Activated naive CD4-positive, alpha-beta T cell treated with anti-CD3 and anti-CD28 coated beads for 36 hours (primary cell): Measurements from ENCODE around the gene FAM13B. TPM values are rescaled to one million over a fixed set of nuclear protein-coding genes. Genes with fewer than 3 reads are reported as not detected.
"Not testable (repeated sequence)": the region's sequence is repeated elsewhere in the genome, so short reads cannot be mapped to it uniquely, and the experiment has no call there.

ENCODE experiments used
- CTCF ChIA-PET: fragments of 350-600 bp; sonication (Branson Sonifier 250); formaldehyde crosslinking; loops from one replicate; lab custom pipeline; 2021; ENCODE audit warnings: antibody characterized with exemption; lab: Charles Lee
- DNase-seq: peaks from one replicate; pipeline ENCODE4 v3.0.0-alpha.2; 2020
- H3K27ac Mint-ChIP-seq: one replicate; pipeline ENCODE4 v1.8.0; 2021; ENCODE audit warnings: mild to moderate bottlenecking, mixed read lengths
- H3K27me3 Mint-ChIP-seq: one replicate; pipeline ENCODE4 v1.8.0; 2021; ENCODE audit warnings: low read depth, mixed read lengths
- H3K36me3 Mint-ChIP-seq: one replicate; pipeline ENCODE4 v1.8.0; 2021; ENCODE audit warnings: low read depth, mixed read lengths
- H3K4me1 Mint-ChIP-seq: one replicate; pipeline ENCODE4 v1.8.0; 2021; ENCODE audit warnings: low read depth, mixed read lengths
- H3K4me3 Mint-ChIP-seq: one replicate; pipeline ENCODE4 v1.8.0; 2021; ENCODE audit warnings: mild to moderate bottlenecking, moderate library complexity, mixed read lengths
- H3K9me3 Mint-ChIP-seq: one replicate; pipeline ENCODE4 v1.8.0; 2021; ENCODE audit warnings: mixed read lengths
- intact Hi-C: fragments of 100-400 bp; cut with micrococcal nuclease; formaldehyde crosslinking; loops from one replicate; pipeline ENCODE4 v1.15.1; 2023
- total RNA-seq, 2 experiments: library from RNA; stranded (reverse); gene quantifications; one replicate each; pipeline ENCODE4 v1.2.3, GENCODE V29; 2021

FAM13B gene
- total RNA-seq, 2 experiments from 2014 or later: 9.4 to 14.5 TPM

DNA sequence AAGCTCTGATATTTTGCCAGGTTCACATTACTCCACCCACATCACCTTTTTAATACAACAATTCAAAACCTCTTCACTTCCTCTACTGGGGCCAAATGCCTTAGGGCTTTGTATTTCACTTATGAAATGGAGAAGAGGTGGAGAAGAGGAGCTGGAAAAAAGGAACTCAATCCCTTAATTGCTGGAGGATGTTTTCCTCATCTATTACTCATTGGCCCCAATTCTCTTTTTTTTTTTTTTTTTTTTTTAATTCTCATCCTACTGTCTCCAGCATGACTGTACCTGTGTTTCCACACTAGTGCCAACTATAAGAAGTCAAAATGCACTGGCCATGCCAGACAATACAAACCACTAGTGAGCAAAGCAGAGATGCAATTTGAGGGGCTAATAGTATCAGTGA lies 20.9 kb downstream of the FAM13B start:
- peaks cover 20% of the 10 kb centered on the region for H3K36me3 Mint-ChIP-seq
- no peaks in the 10 kb centered on the region for H3K4me1 Mint-ChIP-seq
- no peak overlapping the region for H3K27ac Mint-ChIP-seq

DNA sequence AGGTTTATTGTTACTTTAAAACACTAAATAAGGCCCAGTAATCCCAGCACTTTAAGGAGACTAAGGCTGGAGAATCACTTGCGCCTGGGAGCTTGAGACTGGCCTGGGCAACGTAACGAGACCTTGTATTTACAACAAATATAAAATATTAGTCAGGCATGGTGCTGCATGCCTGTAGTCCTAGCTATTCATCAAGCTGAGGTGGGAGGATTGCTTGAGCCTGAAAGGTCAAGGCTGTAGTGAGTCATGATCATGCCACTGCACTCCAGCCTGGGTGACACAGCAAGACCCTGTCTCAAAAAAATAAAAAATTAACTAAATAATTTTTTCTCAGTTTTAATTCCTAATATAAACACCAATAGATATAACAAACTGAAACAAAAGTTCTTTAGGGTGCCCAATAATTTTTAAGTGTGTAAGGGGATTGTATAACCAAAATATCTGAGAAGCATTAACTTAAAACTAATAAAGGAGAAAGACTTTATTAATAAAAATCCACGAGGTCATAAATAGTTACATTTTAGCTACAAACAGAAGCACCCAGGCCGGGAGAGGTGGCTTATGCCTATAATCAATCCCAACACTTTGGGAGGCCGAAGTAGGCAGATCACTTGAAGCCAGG lies 32.7 kb downstream of the FAM13B start:
- DNase-seq: no peak
- CTCF ChIA-PET: no interaction called here
- H3K36me3 Mint-ChIP-seq: peaks cover 46% of the 10 kb centered on the region

More for the DNA sequence above, 20.9 kb downstream of the FAM13B start:
- intact Hi-C loops: no loop called here
- Mint-ChIP-seq H3K4me3 (no peak overlapping the region), H3K9me3 (no peaks in the 10 kb centered on the region), H3K27me3 (no peaks in the 10 kb centered on the region)
- no peak for DNase-seq
- CTCF ChIA-PET: interaction anchor here (0.6 to 0.9 kb wide), 3 partner anchors 18 to 233 kb away, joined by 3 to 4 read pairs (median 3); no protein-coding TSS in a partner anchor

DNA sequence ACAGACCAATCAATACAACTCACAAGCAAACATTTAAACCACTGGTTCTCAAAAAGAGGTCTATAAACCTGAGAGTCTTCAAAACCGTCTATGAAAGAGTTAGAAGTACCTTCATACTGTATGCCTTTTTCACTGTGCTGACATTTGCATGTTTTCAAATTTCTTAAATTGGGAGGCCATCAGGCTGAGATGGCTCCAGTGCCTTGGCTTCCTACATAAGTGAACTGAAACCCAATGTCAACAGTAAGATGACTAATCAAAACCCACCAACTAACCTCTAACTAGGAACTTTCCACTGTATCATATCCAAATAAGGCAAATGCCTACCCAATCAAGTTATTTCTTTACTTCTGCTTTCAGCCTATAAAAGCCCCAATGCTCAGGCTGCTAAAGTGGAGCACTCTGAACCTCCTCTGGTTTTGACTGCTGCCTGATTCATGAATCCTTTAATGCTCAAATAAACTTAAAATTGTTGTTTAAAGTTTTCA lies 35.1 kb downstream of the FAM13B start:
- peak; percentile 50 for DNase-seq
- CTCF ChIA-PET: interaction anchor here (0.9 to 1.3 kb wide), 3 partner anchors 71 to 219 kb away, joined by 3 to 4 read pairs (median 3); no protein-coding TSS in a partner anchor
- Mint-ChIP-seq H3K27me3 (no peaks in the 10 kb centered on the region), H3K4me1 (peaks cover 36% of the 10 kb centered on the region), H3K27ac (peak overlapping the region; percentile 50), H3K4me3 (no peak overlapping the region), H3K9me3 (peaks cover 14% of the 10 kb centered on the region), H3K36me3 (peaks cover 41% of the 10 kb centered on the region)
- intact Hi-C loops: loop anchor here (1.0 to 2.0 kb wide), 4 partner anchors 35 to 243 kb away; partner anchors contain the start of genes FAM13B, HNRNPA0 and PKD2L2

More for the DNA sequence above, 32.7 kb downstream of the FAM13B start:
- Mint-ChIP-seq H3K27me3 (no peaks in the 10 kb centered on the region), H3K4me3 (no peak overlapping the region), H3K27ac (no peak overlapping the region), H3K4me1 (peaks cover 33% of the 10 kb centered on the region), H3K9me3 (peaks cover 14% of the 10 kb centered on the region)
- intact Hi-C loops: no loop called here

DNA sequence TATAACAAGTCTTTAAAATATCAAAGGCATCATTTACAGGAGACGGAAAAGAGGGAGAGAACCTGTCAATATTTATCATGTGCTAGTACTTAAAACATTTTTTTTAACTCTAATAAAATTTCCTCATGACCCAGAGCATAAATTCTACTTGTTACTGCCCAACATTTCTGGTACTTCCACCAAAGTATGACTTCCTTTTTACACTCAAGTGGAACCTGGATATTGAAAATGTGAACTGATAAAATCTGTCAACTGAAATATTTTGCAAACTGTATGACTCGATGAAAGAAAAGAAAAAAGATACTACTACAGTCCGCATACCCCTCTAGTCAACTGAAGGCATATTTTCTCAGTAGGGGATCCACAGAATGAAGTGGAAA lies 37.1 kb downstream of the FAM13B start:
- H3K4me3 Mint-ChIP-seq: no peak overlapping the region
- H3K27ac Mint-ChIP-seq: no peak overlapping the region
- intact Hi-C loops: no loop called here
- H3K9me3 Mint-ChIP-seq: peaks cover 14% of the 10 kb centered on the region
- no peaks in the 10 kb centered on the region for H3K27me3 Mint-ChIP-seq
- CTCF ChIA-PET: no interaction called here
- peaks cover 35% of the 10 kb centered on the region for H3K36me3 Mint-ChIP-seq
- DNase-seq: no peak
- peaks cover 39% of the 10 kb centered on the region for H3K4me1 Mint-ChIP-seq

DNA sequence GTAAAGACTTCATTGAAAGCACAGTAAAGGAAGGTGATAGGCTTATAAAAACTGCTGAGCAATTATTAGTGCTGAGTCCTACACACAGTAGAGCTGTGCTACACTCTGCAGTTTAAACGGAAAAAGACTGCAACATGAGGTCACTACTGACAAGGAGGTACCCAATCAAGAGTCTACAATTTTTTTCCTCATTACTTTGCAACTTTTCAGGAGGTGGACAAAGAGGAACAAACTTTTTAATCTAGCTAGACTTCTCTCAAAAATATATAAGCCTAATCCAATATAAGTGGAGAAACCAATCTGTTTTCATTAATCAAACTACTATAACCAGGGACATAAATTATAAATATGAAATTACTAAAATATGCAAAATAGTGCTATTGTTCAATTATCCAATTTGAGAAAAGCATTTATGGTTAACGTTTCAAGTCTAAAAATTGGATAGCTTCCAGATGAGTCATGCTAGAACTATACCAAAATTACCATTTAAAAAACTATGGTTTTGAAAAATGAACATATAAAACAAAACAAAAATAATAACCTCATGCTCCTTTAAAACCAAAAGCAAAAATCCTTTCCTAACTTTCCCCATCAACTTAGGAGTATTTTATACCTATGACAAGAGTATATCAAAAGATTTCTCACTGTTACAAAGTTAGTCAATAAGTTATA lies 37.7 kb downstream of the FAM13B start:
- Mint-ChIP-seq H3K4me3 (no peak overlapping the region), H3K27me3 (no peaks in the 10 kb centered on the region), H3K27ac (no peak overlapping the region), H3K9me3 (peaks cover 14% of the 10 kb centered on the region), H3K4me1 (peaks cover 39% of the 10 kb centered on the region), H3K36me3 (peaks cover 35% of the 10 kb centered on the region)
- DNase-seq: no peak
- CTCF ChIA-PET: interaction anchor here (0.6 kb wide), 1 partner anchor 200 kb away, joined by 7 read pairs; no protein-coding TSS in a partner anchor
- intact Hi-C loops: no loop called here

DNA sequence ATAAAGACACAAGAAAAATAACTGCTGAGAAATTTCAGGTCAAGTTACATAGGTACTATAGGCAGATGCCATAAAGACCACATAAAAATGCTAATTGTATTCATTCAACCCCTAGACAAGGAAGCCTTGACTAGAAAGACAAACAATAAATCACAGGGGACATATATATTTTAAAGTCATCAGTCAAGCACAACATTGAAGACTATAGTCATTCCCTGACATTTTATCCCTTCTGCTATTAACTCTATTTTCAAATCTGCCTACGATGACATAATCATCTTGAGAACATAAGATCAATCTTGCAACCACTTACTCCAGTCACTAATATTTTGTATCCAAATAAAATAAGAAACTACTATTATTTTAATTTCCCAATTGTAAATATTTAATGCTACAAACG lies 38.3 kb downstream of the FAM13B start:
- CTCF ChIA-PET: interaction anchor here (0.6 to 1.5 kb wide), 2 partner anchors 40 to 224 kb away, joined by 3 read pairs; no protein-coding TSS in a partner anchor
- Mint-ChIP-seq H3K9me3 (peaks cover 14% of the 10 kb centered on the region), H3K36me3 (peaks cover 30% of the 10 kb centered on the region), H3K27me3 (no peaks in the 10 kb centered on the region), H3K4me3 (no peak overlapping the region), H3K27ac (no peak overlapping the region), H3K4me1 (peaks cover 37% of the 10 kb centered on the region)
- DNase-seq: no peak
- intact Hi-C loops: no loop called here

DNA sequence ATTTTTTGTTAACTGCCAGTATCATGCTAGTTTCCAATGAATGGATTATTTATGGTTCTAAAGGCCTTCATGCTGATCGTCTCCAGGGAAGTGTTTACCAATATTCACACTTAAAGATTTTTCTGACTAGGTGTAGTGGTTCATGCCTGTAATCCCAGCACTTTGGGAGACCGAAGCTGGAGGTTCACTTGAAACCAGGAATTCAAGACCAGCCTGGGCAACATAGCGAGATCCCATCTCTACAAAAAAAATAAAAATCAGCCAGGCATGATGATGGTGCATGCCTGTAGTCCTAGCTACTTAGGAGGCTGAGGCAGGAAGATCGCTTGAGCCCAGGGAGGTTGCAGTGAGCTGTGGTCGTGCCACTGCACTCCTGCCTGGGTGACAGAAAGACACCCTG lies 43.5 kb downstream of the FAM13B start:
- intact Hi-C loops: no loop called here
- H3K27ac Mint-ChIP-seq: no peak overlapping the region
- no peak overlapping the region for H3K4me3 Mint-ChIP-seq
- H3K9me3 Mint-ChIP-seq: no peaks in the 10 kb centered on the region
- H3K4me1 Mint-ChIP-seq: peaks cover 3% of the 10 kb centered on the region
- H3K27me3 Mint-ChIP-seq: no peaks in the 10 kb centered on the region
- DNase-seq: no peak
- CTCF ChIA-PET: interaction anchor here (1.3 kb wide), 1 partner anchor 210 kb away, joined by 3 read pairs; no protein-coding TSS in a partner anchor
- H3K36me3 Mint-ChIP-seq: peaks cover 12% of the 10 kb centered on the region

DNA sequence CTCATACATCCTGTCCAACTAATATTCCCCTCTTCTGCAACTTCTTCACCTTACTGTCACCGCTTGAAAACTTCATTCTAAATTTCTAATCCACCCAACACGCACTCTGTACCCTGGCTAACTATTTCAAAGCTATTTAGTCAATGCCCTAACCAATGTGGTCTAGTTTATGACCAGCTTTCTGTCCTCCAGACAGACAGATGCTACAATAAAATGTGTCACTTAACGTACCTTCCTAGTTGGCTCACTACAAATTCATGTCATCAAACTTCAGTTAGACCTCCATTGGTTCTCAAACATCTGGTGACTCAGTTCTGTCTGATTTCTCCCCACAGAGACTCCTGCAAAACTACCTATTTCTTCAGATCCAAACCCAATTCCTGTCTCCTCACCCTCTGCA lies 57.7 kb downstream of the FAM13B start:
- CTCF ChIA-PET: no interaction called here
- intact Hi-C loops: no loop called here

DNA sequence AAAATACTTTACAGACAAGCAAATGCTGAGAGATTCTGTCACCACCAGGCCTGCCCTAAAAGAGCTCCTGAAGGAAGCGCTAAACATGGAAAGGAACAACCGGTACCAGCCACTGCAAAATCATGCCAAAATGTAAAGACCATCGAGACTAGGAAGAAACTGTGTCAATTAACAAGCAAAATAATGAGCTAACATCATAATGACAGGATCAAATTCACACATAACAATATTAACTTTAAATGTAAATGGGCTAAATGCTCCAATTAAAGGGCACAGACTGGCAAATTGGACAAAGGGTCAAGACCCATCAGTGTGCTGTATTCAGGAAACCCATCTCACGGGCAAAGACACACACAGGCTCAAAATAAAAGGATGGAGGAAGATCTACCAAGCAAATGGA lies 62.5 kb downstream of the FAM13B start:
- DNase-seq, H3K4me1 Mint-ChIP-seq, intact Hi-C loops, H3K27ac Mint-ChIP-seq, H3K27me3 Mint-ChIP-seq, H3K4me3 Mint-ChIP-seq, H3K9me3 Mint-ChIP-seq: not testable (repeated sequence)
- CTCF ChIA-PET: interaction anchor here (0.6 kb wide), 1 partner anchor 60 kb away, joined by 3 read pairs; no protein-coding TSS in a partner anchor
- peaks cover 39% of the 10 kb centered on the region for H3K36me3 Mint-ChIP-seq

More for the DNA sequence above, 57.7 kb downstream of the FAM13B start:
- Mint-ChIP-seq H3K4me1 (no peaks in the 10 kb centered on the region), H3K9me3 (peaks cover 7% of the 10 kb centered on the region), H3K27ac (no peak overlapping the region), H3K27me3 (no peaks in the 10 kb centered on the region), H3K4me3 (no peak overlapping the region), H3K36me3 (peaks cover 42% of the 10 kb centered on the region)
- no peak for DNase-seq

DNA sequence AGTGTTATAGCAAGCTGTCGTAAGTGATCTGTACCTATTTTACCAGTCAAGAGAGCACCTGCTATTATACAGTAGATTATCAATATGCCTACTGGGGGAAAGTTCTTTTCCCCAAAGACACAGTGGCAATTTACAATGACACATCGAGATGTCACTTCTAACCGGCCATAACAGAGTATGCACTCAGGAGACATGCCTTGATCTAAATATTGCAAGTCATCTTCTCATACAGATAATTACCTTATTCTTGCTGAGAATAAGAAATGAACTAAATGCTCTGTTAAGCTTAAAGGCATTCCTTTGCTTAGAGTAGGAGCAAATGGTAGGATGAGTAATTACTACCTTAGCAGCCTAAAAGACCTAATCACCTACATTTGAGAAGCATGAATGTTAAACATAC lies 72.1 kb downstream of the FAM13B start:
- no peak overlapping the region for H3K4me3 Mint-ChIP-seq
- intact Hi-C loops: no loop called here
- DNase-seq: no peak
- no peaks in the 10 kb centered on the region for H3K4me1 Mint-ChIP-seq
- CTCF ChIA-PET: interaction anchor here (0.6 kb wide), 1 partner anchor 58 kb away, joined by 3 read pairs; no protein-coding TSS in a partner anchor
- no peak overlapping the region for H3K27ac Mint-ChIP-seq
- no peaks in the 10 kb centered on the region for H3K27me3 Mint-ChIP-seq
- peaks cover 9% of the 10 kb centered on the region for H3K36me3 Mint-ChIP-seq
- H3K9me3 Mint-ChIP-seq: no peaks in the 10 kb centered on the region

DNA sequence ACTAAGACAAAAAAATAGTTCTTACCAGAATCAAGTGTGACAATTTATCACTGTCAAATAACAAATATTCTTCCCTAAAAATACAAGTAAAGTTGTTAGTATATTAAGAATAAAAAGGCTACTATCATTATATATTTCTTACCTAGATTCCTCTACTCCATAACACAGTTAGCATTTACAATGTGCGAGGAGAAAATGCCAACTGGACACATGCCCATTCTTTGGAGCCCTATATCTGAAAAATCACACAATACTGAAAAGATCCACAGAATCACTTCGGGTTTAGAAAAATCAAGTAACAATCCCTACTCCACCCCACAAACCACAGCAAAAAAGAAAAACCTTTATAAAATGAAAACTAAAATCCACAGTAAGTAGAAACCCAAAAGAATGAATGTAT lies 72.7 kb downstream of the FAM13B start:
- no peak for DNase-seq
- Mint-ChIP-seq H3K4me1 (no peaks in the 10 kb centered on the region), H3K9me3 (no peaks in the 10 kb centered on the region), H3K4me3 (no peak overlapping the region), H3K27ac (no peak overlapping the region), H3K36me3 (peaks cover 9% of the 10 kb centered on the region), H3K27me3 (no peaks in the 10 kb centered on the region)
- CTCF ChIA-PET: interaction anchor here (0.6 kb wide), 1 partner anchor 59 kb away, joined by 3 read pairs; no protein-coding TSS in a partner anchor
- intact Hi-C loops: no loop called here

DNA sequence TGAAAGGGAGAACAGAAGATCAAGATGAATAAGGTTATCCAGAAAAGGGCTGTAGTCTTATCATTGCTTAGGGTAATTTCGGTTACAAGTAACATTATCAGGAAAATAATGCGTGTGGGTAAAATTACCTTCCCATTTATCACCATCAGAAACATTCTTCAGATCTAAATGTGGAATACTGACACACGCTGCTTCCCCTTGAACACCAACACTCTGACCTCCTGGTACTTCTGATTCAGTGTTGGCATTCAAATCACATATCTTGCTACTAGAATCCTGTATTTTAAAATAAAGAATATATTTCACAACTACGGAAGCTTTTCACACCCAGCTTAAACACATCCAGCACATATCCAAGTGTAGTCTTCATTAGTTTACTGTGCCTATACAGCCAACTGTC lies 73.4 kb downstream of the FAM13B start:
- Mint-ChIP-seq H3K27ac (no peak overlapping the region), H3K4me1 (no peaks in the 10 kb centered on the region), H3K4me3 (no peak overlapping the region), H3K36me3 (peaks cover 9% of the 10 kb centered on the region), H3K27me3 (no peaks in the 10 kb centered on the region), H3K9me3 (no peaks in the 10 kb centered on the region)
- CTCF ChIA-PET: interaction anchor here (0.6 kb wide), 1 partner anchor 90 kb away, joined by 6 read pairs; no protein-coding TSS in a partner anchor
- intact Hi-C loops: no loop called here
- no peak for DNase-seq
